ENCODE measurements around the gene CTDSP2.

- TF ChIP-seq PHF8 (conservative IDR thresholded peaks at IDR 0.05; ENCODE audit: low read depth, low read length) (no peak), CTCF (IDR thresholded peaks at IDR 0.05; ENCODE audit: control extremely low read depth in 1 of 3, insufficient read depth in 1 of 3, low read depth in 1 of 3, low read length in 3 of 3) (no peak), USF2 (IDR thresholded peaks at IDR 0.05; ENCODE audit: low read length) (no peak)
These were observed 848 bp downstream of the CTDSP2 start for GRCh38 chr12:57845478-57846284.

Data from H1 (cell line).